GM12878 (cell line): ENCODE data around the gene C2orf69. TPM values are rescaled to one million over a fixed set of nuclear protein-coding genes. Genes with fewer than 3 reads are reported as not detected.

Experiments
- ATAC-seq: fragments of 200-7000 bp; cut with Tn5 transposase; 3 replicates; pipeline ENCODE4 v1.9.1; 2020; ENCODE audit warnings: mild to moderate bottlenecking, moderate library complexity
- BruUV-seq: library from RNA; stranded (reverse); fragments of 400-500 nt; replicated peaks from 2 replicates; lab custom pipeline; 2021; lab: Mats Ljungman, UMichigan
- CTCF ChIA-PET: fragments of 300-600 bp; sonication (Branson Sonifier 250); formaldehyde crosslinking; extraction: SDS; loops from one replicate; lab custom pipeline; 2021; ENCODE audit warnings: inconsistent platforms; lab: Yijun Ruan, JAX
- POLR2A ChIA-PET: fragments of 350-600 bp; formaldehyde crosslinking; extraction: SDS; loops from one replicate; lab custom pipeline; 2021; ENCODE audit warnings: inconsistent platforms; lab: Charles Lee
- RAD21 ChIA-PET: fragments of 300-600 bp; sonication (Branson Sonifier 250); formaldehyde crosslinking; loops from one replicate; lab custom pipeline; 2023; ENCODE audit warnings: antibody characterized with exemption; ENCODE audit not compliant: unreplicated experiment; lab: Charles Lee
- SMC1A ChIA-PET: fragments of 300-600 bp; sonication (Branson Sonifier 250); formaldehyde crosslinking; loops from one replicate; lab custom pipeline; 2023; ENCODE audit not compliant: unreplicated experiment, uncharacterized antibody; lab: Charles Lee
- DNase-seq: peaks from one replicate; pipeline ENCODE4 v3.0.0-alpha.2; 2011; ENCODE audit warnings: low read depth, low spot score
- FAIRE-seq: peaks from 3 replicates; lab custom pipeline; 2011; peaks lifted over from hg19 to GRCh38; lab: Jason Lieb, UNC
- H2AFZ ChIP-seq: 2 replicates; pipeline ENCODE4 v1.6.0; 2011; ENCODE audit warnings: low read depth, low read length, control low read depth; ENCODE audit not compliant: control insufficient read depth
- H3K27ac ChIP-seq: 2 replicates; pipeline ENCODE4 v1.5.1; 2011; ENCODE audit warnings: control low read depth; ENCODE audit not compliant: control insufficient read depth, insufficient read depth
- H3K27me3 ChIP-seq, 2 experiments: replicated peaks in 1 of 2; 2 replicates each; pipeline versions ENCODE4 v1.6.0 to v1.6.1; 2011; ENCODE audit warnings: low read length in 1 of 2; ENCODE audit not compliant: control insufficient read depth in 2 of 2, insufficient read depth in 2 of 2
- H3K36me3 ChIP-seq, 2 experiments: 2 replicates each; pipeline ENCODE4 v1.5.1; 2011; ENCODE audit warnings: low read length in 1 of 2; ENCODE audit not compliant: control insufficient read depth in 2 of 2, insufficient read depth in 2 of 2
- H3K4me1 ChIP-seq: 2 replicates; pipeline ENCODE4 v1.6.1; 2011; ENCODE audit warnings: mild to moderate bottlenecking, low read length, moderate library complexity, mixed read lengths; ENCODE audit not compliant: control insufficient read depth, insufficient read depth
- H3K4me2 ChIP-seq: 2 replicates; pipeline ENCODE4 v1.6.0; 2011; ENCODE audit warnings: control low read depth; ENCODE audit not compliant: control insufficient read depth, insufficient read depth
- H3K4me3 ChIP-seq: fragments of 200-600 bp; sonication (generic); 2 replicates; pipeline ENCODE4 v1.5.1; 2016
- H3K79me2 ChIP-seq: 2 replicates; pipeline ENCODE4 v1.6.0; 2011; ENCODE audit warnings: low read length; ENCODE audit not compliant: control insufficient read depth, insufficient read depth
- H3K9ac ChIP-seq: 2 replicates; pipeline ENCODE4 v1.8.0; 2011; ENCODE audit warnings: low read length, control low read depth, mixed read lengths; ENCODE audit not compliant: control insufficient read depth, insufficient read depth
- H3K9me3 ChIP-seq: replicated peaks from 3 replicates; pipeline ENCODE4 v1.5.1; 2011; ENCODE audit warnings: mild to moderate bottlenecking, low read length; ENCODE audit not compliant: control insufficient read depth, insufficient read depth
- H4K20me1 ChIP-seq: 2 replicates; pipeline ENCODE4 v1.6.0; 2011; ENCODE audit not compliant: control insufficient read depth, insufficient read depth
- BMI1 ChIP-seq: fragments of 450-650 bp; IDR thresholded peaks from 2 replicates; pipeline ENCODE4 v1.6.1; 2016; ENCODE audit warnings: mild to moderate bottlenecking, moderate library complexity, borderline replicate concordance
- E2F4 ChIP-seq: IDR thresholded peaks from 2 replicates; pipeline ENCODE4 v1.6.1; 2012; ENCODE audit warnings: low read depth, low read length, improper control_type of control experiment
- E2F8 ChIP-seq: fragments of 450-650 bp; IDR thresholded peaks from 2 replicates; pipeline ENCODE4 v1.6.1; 2018; ENCODE audit warnings: mild to moderate bottlenecking, low read depth, moderate library complexity; ENCODE audit not compliant: partially characterized antibody
- FOXK2 ChIP-seq: fragments of 450-650 bp; IDR thresholded peaks from 2 replicates; pipeline ENCODE4 v1.6.1; 2017; ENCODE audit warnings: mild to moderate bottlenecking, moderate library complexity
- LARP7 ChIP-seq: fragments of 450-650 bp; IDR thresholded peaks from 2 replicates; pipeline ENCODE4 v1.6.1; 2017; ENCODE audit warnings: mild to moderate bottlenecking
- MEF2B ChIP-seq: fragments of 450-650 bp; IDR thresholded peaks from 2 replicates; pipeline ENCODE4 v1.6.1; 2018; ENCODE audit warnings: mild to moderate bottlenecking, moderate library complexity; ENCODE audit not compliant: partially characterized antibody, poor library complexity, severe bottlenecking
- MTA2 ChIP-seq: fragments of 450-650 bp; IDR thresholded peaks from 2 replicates; pipeline ENCODE4 v1.6.1; 2016; ENCODE audit warnings: low read depth, mild to moderate bottlenecking, moderate library complexity
- NFIC ChIP-seq: IDR thresholded peaks from 2 replicates; pipeline ENCODE4 v1.6.1; 2012; ENCODE audit warnings: low read depth, mild to moderate bottlenecking, inconsistent platforms, low read length, moderate library complexity
- RAD21 ChIP-seq: IDR thresholded peaks from 2 replicates; pipeline ENCODE4 v1.6.1; 2011; ENCODE audit warnings: mild to moderate bottlenecking, low read depth, low read length, moderate library complexity; ENCODE audit not compliant: insufficient read depth
- SREBF2 ChIP-seq: IDR thresholded peaks from 2 replicates; pipeline ENCODE4 v1.6.1; 2012; ENCODE audit warnings: mild to moderate bottlenecking, low read length
- STAT1 ChIP-seq: fragments of 450-650 bp; conservative IDR thresholded peaks from 2 replicates; pipeline ENCODE4 v1.6.1; 2014; ENCODE audit warnings: antibody characterized with exemption, mild to moderate bottlenecking
- ZSCAN29 ChIP-seq: fragments of 450-650 bp; IDR thresholded peaks from 2 replicates; pipeline ENCODE4 v1.6.1; 2017; ENCODE audit warnings: mild to moderate bottlenecking, moderate library complexity
- WGBS: methylation state at CpG from one replicate; pipeline ENCODE4 v1.1.6; 2016; ENCODE audit warnings: low lambda C conversion rate; ENCODE audit not compliant: insufficient replicate concordance, insufficient coverage; ENCODE audit errors: missing lambda C conversion rate; 5-methylcytosine and 5-hydroxymethylcytosine counted together
- in situ Hi-C: fragments of 300-500 bp; cut with MboI; formaldehyde crosslinking; loops from 9 replicates; pipeline ENCODE4 v1.14.3; 2018; ENCODE audit warnings: mixed read lengths
- intact Hi-C: fragments of 100-400 bp; cut with micrococcal nuclease; formaldehyde crosslinking; loops from one replicate; pipeline ENCODE4 v1.14.2; 2022; ENCODE audit not compliant: unreplicated experiment
- polyA plus RNA-seq, 11 experiments: library from polyadenylated mRNA; depleted of rRNA in 4 of 11; unstranded in 6 of 11; stranded (reverse) in 5 of 11; fragments of >200 nt; fragmentation: Nextera tagmentation in 4 of 11; fragmentation: Illumina TruSeq in 1 of 11; extraction: Ambion mirVana in 4 of 11; extraction: Trizol in 1 of 11; gene quantifications; 1 replicate in 1 of 11; 2 replicates in 10 of 11; pipeline versions ENCODE4 v1.2.1 to v1.2.3, GENCODE V29; 2011 to 2016; ENCODE audit warnings: inconsistent platforms in 2 of 11, missing spikeins in 2 of 11, low read depth in 1 of 11
- total RNA-seq, 4 experiments: library from RNA; depleted of rRNA in 3 of 4; stranded (reverse); fragments of >200 nt in 3 of 4; fragmentation: Illumina TruSeq in 1 of 4; extraction: Trizol in 1 of 4; gene quantifications; 2 replicates each; pipeline versions ENCODE4 v1.2.1 to v1.2.3, GENCODE V29; 2013 to 2021
- TF ChIP-seq, protein P1 (sequence below), 3 experiments: IDR thresholded peaks in 2 of 3; conservative IDR thresholded peaks in 1 of 3; 2 replicates each; pipeline ENCODE4 v1.5.1; 2011; ENCODE audit warnings: low read depth in 3 of 3, low read length in 3 of 3, mild to moderate bottlenecking in 3 of 3, control low read depth in 2 of 3, moderate library complexity in 2 of 3, inconsistent platforms in 1 of 3, mixed read lengths in 1 of 3; ENCODE audit not compliant: control insufficient read depth in 2 of 3, insufficient read depth in 1 of 3; ENCODE audit errors: extremely low read depth in 1 of 3
- TF ChIP-seq, protein P2 (sequence below): IDR thresholded peaks from 2 replicates; pipeline ENCODE4 v1.6.1; 2012; ENCODE audit warnings: mild to moderate bottlenecking, low read depth, low read length

C2orf69 gene
- total and polyA plus RNA-seq, 10 of the 15 experiments (the other 5 are each of a cell fraction or from before 2014, with no cell fraction given): 6.3 to 20.3 (median 11.1) TPM

- ATAC-seq (no peak), DNase-seq (no peak), FAIRE-seq (no peak)
- Histone ChIP-seq H3K4me1 (no peaks in the 10 kb centered on the region), H4K20me1 (no peaks in the 10 kb centered on the region), H3K9me3 (no peaks in the 10 kb centered on the region), H3K9ac (no peak overlapping the region), H3K4me2 (no peak overlapping the region), H2AFZ (no peak overlapping the region), H3K27me3 (no peaks in the 10 kb centered on the region), H3K79me2 (no peaks in the 10 kb centered on the region), H3K4me3 (no peak overlapping the region), H3K36me3 (no peaks in the 10 kb centered on the region), H3K27ac (no peak overlapping the region)
- intact Hi-C loops (no loop called here), in situ Hi-C loops (no loop called here)
- CTCF ChIA-PET: interaction anchor here (0.6 to 2.8 kb wide), 2 partner anchors 10 to 746 kb away, joined by 3 to 11 read pairs; no protein-coding TSS in a partner anchor
- SMC1A ChIA-PET: interaction anchor here (1.0 kb wide), 1 partner anchor 158 kb away, joined by 3 read pairs; no protein-coding TSS in a partner anchor
- no peak for TF ChIP-seq E2F4
- TF ChIP-seq FOXK2: no peak
- no peak for TF ChIP-seq MEF2B
- TF ChIP-seq NFIC: no peak
- TF ChIP-seq SREBF2: no peak
- no peak for TF ChIP-seq ZSCAN29
- TF ChIP-seq E2F8: no peak
- TF ChIP-seq BMI1: no peak
- no peak for TF ChIP-seq LARP7
- no peak for TF ChIP-seq STAT1
- no peak for TF ChIP-seq RAD21
- TF ChIP-seq, protein P1, sequence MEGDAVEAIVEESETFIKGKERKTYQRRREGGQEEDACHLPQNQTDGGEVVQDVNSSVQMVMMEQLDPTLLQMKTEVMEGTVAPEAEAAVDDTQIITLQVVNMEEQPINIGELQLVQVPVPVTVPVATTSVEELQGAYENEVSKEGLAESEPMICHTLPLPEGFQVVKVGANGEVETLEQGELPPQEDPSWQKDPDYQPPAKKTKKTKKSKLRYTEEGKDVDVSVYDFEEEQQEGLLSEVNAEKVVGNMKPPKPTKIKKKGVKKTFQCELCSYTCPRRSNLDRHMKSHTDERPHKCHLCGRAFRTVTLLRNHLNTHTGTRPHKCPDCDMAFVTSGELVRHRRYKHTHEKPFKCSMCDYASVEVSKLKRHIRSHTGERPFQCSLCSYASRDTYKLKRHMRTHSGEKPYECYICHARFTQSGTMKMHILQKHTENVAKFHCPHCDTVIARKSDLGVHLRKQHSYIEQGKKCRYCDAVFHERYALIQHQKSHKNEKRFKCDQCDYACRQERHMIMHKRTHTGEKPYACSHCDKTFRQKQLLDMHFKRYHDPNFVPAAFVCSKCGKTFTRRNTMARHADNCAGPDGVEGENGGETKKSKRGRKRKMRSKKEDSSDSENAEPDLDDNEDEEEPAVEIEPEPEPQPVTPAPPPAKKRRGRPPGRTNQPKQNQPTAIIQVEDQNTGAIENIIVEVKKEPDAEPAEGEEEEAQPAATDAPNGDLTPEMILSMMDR (IDR thresholded peaks at IDR 0.05 in 2 of 3, conservative IDR thresholded peaks at IDR 0.05 in 1 of 3; ENCODE audit: control insufficient read depth in 2 of 3, extremely low read depth in 1 of 3, insufficient read depth in 1 of 3, low read depth in 3 of 3, low read length in 3 of 3): no peak
- TF ChIP-seq, protein P2, sequence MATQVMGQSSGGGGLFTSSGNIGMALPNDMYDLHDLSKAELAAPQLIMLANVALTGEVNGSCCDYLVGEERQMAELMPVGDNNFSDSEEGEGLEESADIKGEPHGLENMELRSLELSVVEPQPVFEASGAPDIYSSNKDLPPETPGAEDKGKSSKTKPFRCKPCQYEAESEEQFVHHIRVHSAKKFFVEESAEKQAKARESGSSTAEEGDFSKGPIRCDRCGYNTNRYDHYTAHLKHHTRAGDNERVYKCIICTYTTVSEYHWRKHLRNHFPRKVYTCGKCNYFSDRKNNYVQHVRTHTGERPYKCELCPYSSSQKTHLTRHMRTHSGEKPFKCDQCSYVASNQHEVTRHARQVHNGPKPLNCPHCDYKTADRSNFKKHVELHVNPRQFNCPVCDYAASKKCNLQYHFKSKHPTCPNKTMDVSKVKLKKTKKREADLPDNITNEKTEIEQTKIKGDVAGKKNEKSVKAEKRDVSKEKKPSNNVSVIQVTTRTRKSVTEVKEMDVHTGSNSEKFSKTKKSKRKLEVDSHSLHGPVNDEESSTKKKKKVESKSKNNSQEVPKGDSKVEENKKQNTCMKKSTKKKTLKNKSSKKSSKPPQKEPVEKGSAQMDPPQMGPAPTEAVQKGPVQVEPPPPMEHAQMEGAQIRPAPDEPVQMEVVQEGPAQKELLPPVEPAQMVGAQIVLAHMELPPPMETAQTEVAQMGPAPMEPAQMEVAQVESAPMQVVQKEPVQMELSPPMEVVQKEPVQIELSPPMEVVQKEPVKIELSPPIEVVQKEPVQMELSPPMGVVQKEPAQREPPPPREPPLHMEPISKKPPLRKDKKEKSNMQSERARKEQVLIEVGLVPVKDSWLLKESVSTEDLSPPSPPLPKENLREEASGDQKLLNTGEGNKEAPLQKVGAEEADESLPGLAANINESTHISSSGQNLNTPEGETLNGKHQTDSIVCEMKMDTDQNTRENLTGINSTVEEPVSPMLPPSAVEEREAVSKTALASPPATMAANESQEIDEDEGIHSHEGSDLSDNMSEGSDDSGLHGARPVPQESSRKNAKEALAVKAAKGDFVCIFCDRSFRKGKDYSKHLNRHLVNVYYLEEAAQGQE: no peak
- TF ChIP-seq MTA2: no peak
- BruUV-seq: no TSS peak
- 50% methylated on average over 3 of the region's 3 CpGs for WGBS
- RAD21 ChIA-PET: interaction anchor here (1.0 kb wide), 1 partner anchor 78 kb away, joined by 3 read pairs; no protein-coding TSS in a partner anchor
- POLR2A ChIA-PET: no interaction called here
These were observed 48.3 kb upstream of the C2orf69 start for GRCh38 chr2:199862788-199863187.
